ENCODE results near the gene ELP4.

ELP4 gene

DNA sequence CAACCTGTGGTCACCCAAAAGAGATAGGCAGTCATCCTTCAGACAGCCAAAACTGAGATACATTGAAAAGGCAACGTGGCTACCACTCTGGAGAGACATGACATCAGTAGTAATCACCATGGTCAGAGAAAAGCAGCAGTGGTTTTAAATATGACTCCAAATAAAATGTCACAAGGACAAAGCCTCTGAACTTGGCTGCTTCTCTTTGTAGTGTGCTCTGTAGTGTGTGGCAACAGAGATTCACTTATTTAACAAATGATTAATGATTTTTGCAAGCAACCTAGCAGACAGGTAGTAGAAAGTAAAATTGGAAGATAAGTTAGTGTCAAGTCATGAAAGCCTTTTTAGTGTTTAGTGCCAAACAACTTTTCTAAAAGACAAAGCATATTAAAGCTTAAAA, 238.0 kb downstream of the ELP4 start:
- Histone ChIP-seq H3K18ac (ENCODE audit: low read length) (no peak overlapping the region), H2BK15ac (ENCODE audit: low read length) (no peak overlapping the region), H2BK12ac (ENCODE audit: low read length) (no peak overlapping the region), H3K4ac (ENCODE audit: low read length) (no peak overlapping the region), H2AK5ac (ENCODE audit: low read depth, low read length) (no peak overlapping the region), H3K79me1 (ENCODE audit: low read depth, low read length) (no peaks in the 10 kb centered on the region), H4K8ac (ENCODE audit: low read depth, low read length) (no peak overlapping the region), H3K4me2 (ENCODE audit: insufficient read depth, low read length, poor library complexity, severe bottlenecking) (no peak overlapping the region), H3K9ac (ENCODE audit: low read depth, low read length, poor library complexity) (no peak overlapping the region), H3K4me1 (ENCODE audit: control insufficient read depth in 2 of 2, insufficient read depth in 1 of 2, low read depth in 1 of 2, low read length in 2 of 2) (no peaks in the 10 kb centered on the region), H3K36me3 (replicated peaks in 1 of 2; ENCODE audit: control insufficient read depth in 2 of 2, insufficient read depth in 2 of 2, low read length in 2 of 2) (no peaks in the 10 kb centered on the region), H2BK120ac (ENCODE audit: low read depth, low read length) (no peak overlapping the region), H3K4me3 (ENCODE audit: low read length in 2 of 2) (no peak overlapping the region), H2AFZ (ENCODE audit: low read length) (no peak overlapping the region), H3K23ac (ENCODE audit: low read depth, low read length, poor library complexity) (no peak overlapping the region), H3K27me3 (ENCODE audit: control insufficient read depth in 3 of 3, insufficient read depth in 3 of 3, low read depth in 1 of 3, low read length in 3 of 3) (no peaks in the 10 kb centered on the region), H4K91ac (ENCODE audit: low read depth, low read length, poor library complexity) (no peak overlapping the region), H3K27ac (replicated peaks; ENCODE audit: low read length) (no peak overlapping the region), H2BK5ac (ENCODE audit: low read length) (no peak overlapping the region), H3K9me3 (replicated peaks in 1 of 2; ENCODE audit: control insufficient read depth in 2 of 2, insufficient read depth in 1 of 2, low read depth in 1 of 2, low read length in 2 of 2) (no peaks in the 10 kb centered on the region), H3K14ac (ENCODE audit: low read length) (no peak overlapping the region)
- no peak for DNase-seq (ENCODE audit: low spot score)
- no CpG with 5 or more reads among the region's 1 CpG for WGBS, 2 donors (ENCODE audit: extremely low coverage in 2 of 2, insufficient read length in 2 of 2, insufficient replicate concordance in 1 of 2)

DNA sequence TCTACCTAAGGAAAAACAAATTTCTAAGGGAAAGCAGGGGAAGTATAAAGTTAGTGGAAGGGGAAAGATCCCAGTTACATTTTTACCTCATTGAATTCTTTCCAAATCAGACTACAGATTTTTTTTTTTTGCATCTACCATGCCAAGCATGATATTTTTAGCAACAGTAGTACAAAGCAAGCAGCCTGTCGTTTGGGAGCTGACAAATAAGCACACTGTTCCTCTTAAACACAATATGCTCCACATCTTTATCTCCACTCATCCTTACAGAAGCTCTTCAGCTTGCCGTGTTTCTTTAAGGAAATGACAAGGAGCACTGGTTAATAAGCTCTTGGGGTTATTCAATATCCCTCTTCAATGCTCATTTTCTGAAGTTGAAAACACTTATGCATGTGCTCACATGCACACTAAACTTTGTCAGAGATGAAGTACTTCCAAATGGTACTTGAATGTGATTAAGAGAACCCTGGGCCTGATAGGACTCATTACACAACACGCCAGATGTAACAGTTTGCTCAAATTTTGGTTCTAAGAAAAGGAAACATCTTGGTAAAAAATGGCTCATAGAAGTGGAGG, 247.8 kb downstream of the ELP4 start:
- no peak for DNase-seq (ENCODE audit: low spot score)
- Histone ChIP-seq H3K79me1 (ENCODE audit: low read depth, low read length) (no peaks in the 10 kb centered on the region), H3K27ac (replicated peaks; ENCODE audit: low read length) (peak overlapping the region; percentile 21), H4K8ac (ENCODE audit: low read depth, low read length) (no peak overlapping the region), H2AFZ (ENCODE audit: low read length) (no peak overlapping the region), H3K27me3 (ENCODE audit: control insufficient read depth in 3 of 3, insufficient read depth in 3 of 3, low read depth in 1 of 3, low read length in 3 of 3) (no peaks in the 10 kb centered on the region), H3K36me3 (replicated peaks in 1 of 2; ENCODE audit: control insufficient read depth in 2 of 2, insufficient read depth in 2 of 2, low read length in 2 of 2) (no peaks in the 10 kb centered on the region), H3K4me1 (ENCODE audit: control insufficient read depth in 2 of 2, insufficient read depth in 1 of 2, low read depth in 1 of 2, low read length in 2 of 2) (peaks cover 0 to 12% of the 10 kb centered on the region in 2 donors), H2BK120ac (ENCODE audit: low read depth, low read length) (no peak overlapping the region), H4K91ac (ENCODE audit: low read depth, low read length, poor library complexity) (no peak overlapping the region), H3K14ac (ENCODE audit: low read length) (no peak overlapping the region), H2AK5ac (ENCODE audit: low read depth, low read length) (no peak overlapping the region), H3K23ac (ENCODE audit: low read depth, low read length, poor library complexity) (no peak overlapping the region), H3K4ac (ENCODE audit: low read length) (no peak overlapping the region), H2BK5ac (ENCODE audit: low read length) (no peak overlapping the region), H3K9ac (ENCODE audit: low read depth, low read length, poor library complexity) (no peak overlapping the region), H3K4me2 (ENCODE audit: insufficient read depth, low read length, poor library complexity, severe bottlenecking) (no peak overlapping the region), H3K4me3 (ENCODE audit: low read length in 2 of 2) (no peak overlapping the region), H3K18ac (ENCODE audit: low read length) (no peak overlapping the region), H2BK12ac (ENCODE audit: low read length) (no peak overlapping the region), H2BK15ac (ENCODE audit: low read length) (no peak overlapping the region), H3K9me3 (replicated peaks in 1 of 2; ENCODE audit: control insufficient read depth in 2 of 2, insufficient read depth in 1 of 2, low read depth in 1 of 2, low read length in 2 of 2) (no peaks in the 10 kb centered on the region)
- WGBS, 2 donors (ENCODE audit: extremely low coverage in 2 of 2, insufficient read length in 2 of 2, insufficient replicate concordance in 1 of 2) = no CpG with 5 or more reads among the region's 3 CpGs

DNA sequence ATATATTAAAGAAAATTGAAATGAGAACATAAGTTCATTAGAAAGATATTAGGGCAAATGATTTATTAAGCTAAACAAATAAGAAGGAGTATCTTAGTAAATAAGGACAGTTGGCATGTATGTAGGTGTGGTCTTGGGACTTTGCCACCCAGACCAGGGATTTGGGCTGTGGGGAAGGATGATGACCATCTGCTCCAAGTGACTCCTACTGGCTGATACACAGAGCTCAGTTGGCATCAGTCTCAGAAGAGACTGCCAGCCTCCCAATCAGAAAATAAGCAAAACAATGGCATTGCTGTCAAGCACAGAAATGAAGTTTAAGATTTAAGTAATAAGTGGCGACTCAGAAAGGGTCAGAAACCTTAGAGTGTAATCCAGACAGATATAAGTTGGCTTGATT, 252.1 kb downstream of the ELP4 start:
- H3K79me1 ChIP-seq (ENCODE audit: low read depth, low read length) = no peaks in the 10 kb centered on the region

DNA sequence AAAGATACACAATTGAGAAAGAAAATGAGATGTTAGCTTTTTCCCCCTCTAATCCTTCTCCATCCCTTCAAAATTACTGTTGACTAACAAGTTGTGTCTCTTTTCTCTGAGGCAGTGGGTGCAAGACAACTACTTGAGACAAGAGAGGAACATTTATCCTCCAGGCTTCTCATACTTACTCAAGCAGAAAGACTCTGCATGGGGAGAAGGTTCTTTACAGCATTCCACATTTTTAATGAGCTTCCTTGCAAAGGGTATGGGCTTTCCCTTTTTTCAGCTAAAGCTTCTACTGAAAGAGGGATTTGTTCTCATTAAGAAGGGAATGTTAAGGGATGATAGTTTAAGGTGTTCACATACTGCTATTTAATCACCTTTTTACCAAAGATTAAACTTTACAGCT, 253.7 kb downstream of the ELP4 start:
- no peak overlapping the region for H2AK5ac ChIP-seq (ENCODE audit: low read depth, low read length)
- H2AFZ ChIP-seq (ENCODE audit: low read length) = peak overlapping the region; percentile 16
- no peak overlapping the region for H2BK12ac ChIP-seq (ENCODE audit: low read length)
- no peak overlapping the region for H3K4me3 ChIP-seq (ENCODE audit: low read length in 2 of 2)
- no peak overlapping the region for H2BK15ac ChIP-seq (ENCODE audit: low read length)
- H3K79me1 ChIP-seq (ENCODE audit: low read depth, low read length) = no peaks in the 10 kb centered on the region
- no peaks in the 10 kb centered on the region for H3K9me3 ChIP-seq (replicated peaks in 1 of 2; ENCODE audit: control insufficient read depth in 2 of 2, insufficient read depth in 1 of 2, low read depth in 1 of 2, low read length in 2 of 2)
- DNase-seq (ENCODE audit: low spot score) = peak; percentile 84
- no peak overlapping the region for H2BK120ac ChIP-seq (ENCODE audit: low read depth, low read length)
- no peak overlapping the region for H3K14ac ChIP-seq (ENCODE audit: low read length)
- no peak overlapping the region for H4K8ac ChIP-seq (ENCODE audit: low read depth, low read length)
- H3K9ac ChIP-seq (ENCODE audit: low read depth, low read length, poor library complexity) = no peak overlapping the region
- no peak overlapping the region for H4K91ac ChIP-seq (ENCODE audit: low read depth, low read length, poor library complexity)
- H3K23ac ChIP-seq (ENCODE audit: low read depth, low read length, poor library complexity) = no peak overlapping the region
- H3K27me3 ChIP-seq (ENCODE audit: control insufficient read depth in 3 of 3, insufficient read depth in 3 of 3, low read depth in 1 of 3, low read length in 3 of 3) = no peaks in the 10 kb centered on the region
- H3K18ac ChIP-seq (ENCODE audit: low read length) = no peak overlapping the region
- H3K4ac ChIP-seq (ENCODE audit: low read length) = no peak overlapping the region
- H3K4me2 ChIP-seq (ENCODE audit: insufficient read depth, low read length, poor library complexity, severe bottlenecking) = no peak overlapping the region
- H3K27ac ChIP-seq (replicated peaks; ENCODE audit: low read length) = no peak overlapping the region
- H3K36me3 ChIP-seq (replicated peaks in 1 of 2; ENCODE audit: control insufficient read depth in 2 of 2, insufficient read depth in 2 of 2, low read length in 2 of 2) = no peaks in the 10 kb centered on the region
- H2BK5ac ChIP-seq (ENCODE audit: low read length) = no peak overlapping the region
- peaks cover 6 to 21% of the 10 kb centered on the region in 2 donors for H3K4me1 ChIP-seq (ENCODE audit: control insufficient read depth in 2 of 2, insufficient read depth in 1 of 2, low read depth in 1 of 2, low read length in 2 of 2)

More for the DNA sequence above, 252.1 kb downstream of the ELP4 start:
- no peak for DNase-seq (ENCODE audit: low spot score)
- H2AFZ ChIP-seq (ENCODE audit: low read length) = no peak overlapping the region
- no peak overlapping the region for H2BK120ac ChIP-seq (ENCODE audit: low read depth, low read length)
- H3K36me3 ChIP-seq (replicated peaks in 1 of 2; ENCODE audit: control insufficient read depth in 2 of 2, insufficient read depth in 2 of 2, low read length in 2 of 2) = no peaks in the 10 kb centered on the region
- H3K9ac ChIP-seq (ENCODE audit: low read depth, low read length, poor library complexity) = no peak overlapping the region
- H3K27me3 ChIP-seq (ENCODE audit: control insufficient read depth in 3 of 3, insufficient read depth in 3 of 3, low read depth in 1 of 3, low read length in 3 of 3) = no peaks in the 10 kb centered on the region
- H3K14ac ChIP-seq (ENCODE audit: low read length) = no peak overlapping the region
- H3K4me3 ChIP-seq (ENCODE audit: low read length in 2 of 2) = no peak overlapping the region
- H2BK15ac ChIP-seq (ENCODE audit: low read length) = no peak overlapping the region
- WGBS, 2 donors (ENCODE audit: extremely low coverage in 2 of 2, insufficient read length in 2 of 2, insufficient replicate concordance in 1 of 2) = no CpG with 5 or more reads among the region's 1 CpG
- no peak overlapping the region for H4K91ac ChIP-seq (ENCODE audit: low read depth, low read length, poor library complexity)
- peak overlapping the region; percentile 15 for H3K27ac ChIP-seq (replicated peaks; ENCODE audit: low read length)
- no peak overlapping the region for H3K23ac ChIP-seq (ENCODE audit: low read depth, low read length, poor library complexity)
- no peaks in the 10 kb centered on the region for H3K9me3 ChIP-seq (replicated peaks in 1 of 2; ENCODE audit: control insufficient read depth in 2 of 2, insufficient read depth in 1 of 2, low read depth in 1 of 2, low read length in 2 of 2)
- no peak overlapping the region for H3K4me2 ChIP-seq (ENCODE audit: insufficient read depth, low read length, poor library complexity, severe bottlenecking)
- H4K8ac ChIP-seq (ENCODE audit: low read depth, low read length) = no peak overlapping the region
- H2BK5ac ChIP-seq (ENCODE audit: low read length) = no peak overlapping the region
- H2AK5ac ChIP-seq (ENCODE audit: low read depth, low read length) = no peak overlapping the region
- H3K4ac ChIP-seq (ENCODE audit: low read length) = no peak overlapping the region
- peak overlapping the region; percentile 7 for H2BK12ac ChIP-seq (ENCODE audit: low read length)
- H3K18ac ChIP-seq (ENCODE audit: low read length) = peak overlapping the region; percentile 31
- H3K4me1 ChIP-seq (ENCODE audit: control insufficient read depth in 2 of 2, insufficient read depth in 1 of 2, low read depth in 1 of 2, low read length in 2 of 2) = peaks cover 9 to 21% of the 10 kb centered on the region in 2 donors
